Measurements from ENCODE around the gene SLC16A3.

The SLC16A3 gene

DNA sequence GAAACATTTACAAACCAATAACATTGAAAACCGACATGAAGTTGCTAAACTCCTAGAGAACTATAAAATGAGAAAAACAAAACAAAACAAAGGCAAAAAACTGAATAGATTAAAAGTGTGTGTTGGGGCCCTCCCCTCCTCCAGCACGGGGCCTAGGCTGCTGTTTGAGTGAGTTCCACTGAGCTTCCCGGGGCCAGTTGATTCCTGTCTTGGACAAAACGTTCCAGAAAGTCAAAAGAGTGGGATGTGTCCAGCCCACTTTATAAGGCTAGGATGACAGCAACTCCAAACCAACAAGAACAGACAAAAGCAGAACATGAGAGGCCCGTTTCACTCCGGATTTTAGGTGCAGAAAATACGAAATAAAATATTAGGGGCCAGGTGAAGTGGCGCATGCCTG, 56.3 kb downstream of the SLC16A3 start (continued):
- TF ChIP-seq, protein P1, sequence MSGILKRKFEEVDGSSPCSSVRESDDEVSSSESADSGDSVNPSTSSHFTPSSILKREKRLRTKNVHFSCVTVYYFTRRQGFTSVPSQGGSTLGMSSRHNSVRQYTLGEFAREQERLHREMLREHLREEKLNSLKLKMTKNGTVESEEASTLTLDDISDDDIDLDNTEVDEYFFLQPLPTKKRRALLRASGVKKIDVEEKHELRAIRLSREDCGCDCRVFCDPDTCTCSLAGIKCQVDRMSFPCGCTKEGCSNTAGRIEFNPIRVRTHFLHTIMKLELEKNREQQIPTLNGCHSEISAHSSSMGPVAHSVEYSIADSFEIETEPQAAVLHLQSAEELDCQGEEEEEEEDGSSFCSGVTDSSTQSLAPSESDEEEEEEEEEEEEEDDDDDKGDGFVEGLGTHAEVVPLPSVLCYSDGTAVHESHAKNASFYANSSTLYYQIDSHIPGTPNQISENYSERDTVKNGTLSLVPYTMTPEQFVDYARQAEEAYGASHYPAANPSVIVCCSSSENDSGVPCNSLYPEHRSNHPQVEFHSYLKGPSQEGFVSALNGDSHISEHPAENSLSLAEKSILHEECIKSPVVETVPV (CRISPR knock-in tag; IDR thresholded peaks at IDR 0.05): no peak
- TF ChIP-seq ZNF70 (CRISPR knock-in tag; IDR thresholded peaks at IDR 0.05): no peak
- TF ChIP-seq, protein P2, sequence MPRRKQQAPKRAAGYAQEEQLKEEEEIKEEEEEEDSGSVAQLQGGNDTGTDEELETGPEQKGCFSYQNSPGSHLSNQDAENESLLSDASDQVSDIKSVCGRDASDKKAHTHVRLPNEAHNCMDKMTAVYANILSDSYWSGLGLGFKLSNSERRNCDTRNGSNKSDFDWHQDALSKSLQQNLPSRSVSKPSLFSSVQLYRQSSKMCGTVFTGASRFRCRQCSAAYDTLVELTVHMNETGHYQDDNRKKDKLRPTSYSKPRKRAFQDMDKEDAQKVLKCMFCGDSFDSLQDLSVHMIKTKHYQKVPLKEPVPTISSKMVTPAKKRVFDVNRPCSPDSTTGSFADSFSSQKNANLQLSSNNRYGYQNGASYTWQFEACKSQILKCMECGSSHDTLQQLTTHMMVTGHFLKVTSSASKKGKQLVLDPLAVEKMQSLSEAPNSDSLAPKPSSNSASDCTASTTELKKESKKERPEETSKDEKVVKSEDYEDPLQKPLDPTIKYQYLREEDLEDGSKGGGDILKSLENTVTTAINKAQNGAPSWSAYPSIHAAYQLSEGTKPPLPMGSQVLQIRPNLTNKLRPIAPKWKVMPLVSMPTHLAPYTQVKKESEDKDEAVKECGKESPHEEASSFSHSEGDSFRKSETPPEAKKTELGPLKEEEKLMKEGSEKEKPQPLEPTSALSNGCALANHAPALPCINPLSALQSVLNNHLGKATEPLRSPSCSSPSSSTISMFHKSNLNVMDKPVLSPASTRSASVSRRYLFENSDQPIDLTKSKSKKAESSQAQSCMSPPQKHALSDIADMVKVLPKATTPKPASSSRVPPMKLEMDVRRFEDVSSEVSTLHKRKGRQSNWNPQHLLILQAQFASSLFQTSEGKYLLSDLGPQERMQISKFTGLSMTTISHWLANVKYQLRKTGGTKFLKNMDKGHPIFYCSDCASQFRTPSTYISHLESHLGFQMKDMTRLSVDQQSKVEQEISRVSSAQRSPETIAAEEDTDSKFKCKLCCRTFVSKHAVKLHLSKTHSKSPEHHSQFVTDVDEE (CRISPR knock-in tag; IDR thresholded peaks at IDR 0.05): no peak
- TF ChIP-seq SNAI2 (CRISPR knock-in tag; IDR thresholded peaks at IDR 0.05): no peak
- no peak for TF ChIP-seq ZNF8 (CRISPR knock-in tag; IDR thresholded peaks at IDR 0.05)
- TF ChIP-seq TOX (CRISPR knock-in tag; IDR thresholded peaks at IDR 0.05; ENCODE audit: borderline replicate concordance): no peak

DNA sequence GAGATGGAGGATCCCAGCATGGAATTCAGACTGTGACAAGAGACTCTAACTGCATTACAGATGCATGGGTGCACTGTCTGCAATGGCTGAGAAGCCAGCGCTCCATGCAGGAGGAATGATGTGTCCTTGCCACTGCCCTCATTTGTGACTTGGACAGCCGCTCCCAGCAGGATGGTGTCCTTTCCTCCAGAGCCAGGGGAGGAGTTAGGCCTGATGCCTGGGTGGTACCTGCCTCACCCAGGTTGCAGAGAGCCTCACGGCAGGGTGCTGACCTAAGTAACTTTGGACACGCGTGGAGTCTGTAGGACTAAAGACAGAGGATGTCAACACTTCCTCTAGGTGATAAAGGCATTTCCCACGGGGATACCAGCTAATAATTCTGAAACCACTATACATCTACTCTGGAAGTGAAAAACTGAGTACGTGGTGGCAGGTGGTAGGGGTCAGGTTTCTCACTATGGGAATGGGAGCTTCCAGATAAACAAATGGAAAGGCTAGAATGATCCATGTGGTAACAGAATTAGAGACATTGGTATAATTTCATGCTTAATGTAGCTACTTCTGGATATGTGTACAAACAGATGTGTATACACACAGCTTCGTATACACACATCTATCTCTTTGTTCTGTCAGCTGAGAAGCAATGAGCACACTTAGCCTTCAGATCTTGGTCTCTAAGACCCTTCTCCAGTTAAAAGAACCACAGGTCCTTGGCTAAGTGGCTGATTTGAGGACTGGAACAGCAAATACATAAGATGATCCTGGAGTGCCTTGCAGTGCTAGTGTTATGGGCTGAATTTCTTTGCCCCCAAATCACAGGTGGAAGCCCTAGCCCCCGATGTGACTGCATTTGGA, 58.4 kb downstream of the SLC16A3 start:
- no peak for ATAC-seq
- TF ChIP-seq RARB (CRISPR knock-in tag; IDR thresholded peaks at IDR 0.05) (no peak), CSDC2 (CRISPR knock-in tag; IDR thresholded peaks at IDR 0.05) (no peak), BACH2 (CRISPR knock-in tag; IDR thresholded peaks at IDR 0.05; ENCODE audit: borderline replicate concordance) (no peak)

DNA sequence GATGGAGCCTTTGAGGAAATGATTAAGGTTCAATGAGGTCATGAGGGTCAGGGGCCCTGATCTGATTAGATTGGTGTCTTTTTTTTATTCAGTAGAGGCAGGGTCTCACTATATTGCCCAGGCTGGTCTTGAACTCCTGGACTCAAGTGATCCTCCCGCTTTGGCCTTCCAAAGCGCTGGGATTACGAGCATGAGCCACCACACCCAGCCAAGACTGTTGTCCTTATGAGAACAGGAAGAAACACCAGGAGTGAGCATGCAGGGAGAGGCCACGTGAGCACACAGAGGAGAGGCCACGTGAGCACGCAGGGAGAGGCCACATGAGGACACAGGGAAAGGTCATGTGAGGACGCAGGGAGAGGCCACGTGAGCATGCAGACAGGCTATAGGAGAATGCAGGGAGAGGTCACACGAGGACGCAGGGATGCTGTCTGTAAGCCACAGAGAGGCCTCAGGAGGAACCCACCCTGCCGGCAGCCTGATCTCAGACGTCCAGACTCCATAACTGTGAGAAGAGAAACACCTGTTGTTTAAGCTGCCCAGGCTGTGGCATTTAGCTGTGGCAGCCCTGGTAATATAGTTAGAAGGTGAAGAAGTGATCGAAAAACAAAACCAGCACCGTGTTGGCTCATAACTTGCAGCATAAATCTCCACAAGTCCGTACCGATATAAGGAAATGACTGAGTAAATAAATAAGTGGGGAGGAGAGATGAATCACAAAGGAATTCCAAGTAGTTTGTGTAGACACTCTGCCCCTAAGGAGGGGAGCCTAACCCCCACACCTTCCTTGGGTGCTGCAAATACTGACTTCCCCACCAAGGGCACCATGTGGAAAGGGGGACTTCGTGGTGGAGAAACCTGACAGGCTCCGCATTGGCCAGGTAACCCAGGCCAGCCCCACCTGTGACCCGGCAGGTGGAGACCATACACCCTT, 59.3 kb downstream of the SLC16A3 start:
- TF ChIP-seq, protein P1 (CRISPR knock-in tag; IDR thresholded peaks at IDR 0.05): no peak
- TF ChIP-seq ISL1 (CRISPR knock-in tag; IDR thresholded peaks at IDR 0.05) (no peak), SNAI2 (CRISPR knock-in tag; IDR thresholded peaks at IDR 0.05) (no peak), ZFP3 (CRISPR knock-in tag; IDR thresholded peaks at IDR 0.05) (no peak), ARNTL (CRISPR knock-in tag; IDR thresholded peaks at IDR 0.05; ENCODE audit: borderline replicate concordance, low read depth) (no peak), ZNF8 (CRISPR knock-in tag; IDR thresholded peaks at IDR 0.05) (no peak), ESRRG (CRISPR knock-in tag; IDR thresholded peaks at IDR 0.05) (no peak), ZNF565 (CRISPR knock-in tag; conservative IDR thresholded peaks at IDR 0.05; ENCODE audit: low read depth) (no peak), RARB (CRISPR knock-in tag; IDR thresholded peaks at IDR 0.05) (no peak), GLIS3 (CRISPR knock-in tag; IDR thresholded peaks at IDR 0.05) (no peak), TOX (CRISPR knock-in tag; IDR thresholded peaks at IDR 0.05; ENCODE audit: borderline replicate concordance) (no peak), ZFP30 (CRISPR knock-in tag; IDR thresholded peaks at IDR 0.05) (no peak), OSR1 (CRISPR knock-in tag; IDR thresholded peaks at IDR 0.05) (no peak)
- TF ChIP-seq, protein P2 (CRISPR knock-in tag; IDR thresholded peaks at IDR 0.05): no peak
- TF ChIP-seq, protein P3, sequence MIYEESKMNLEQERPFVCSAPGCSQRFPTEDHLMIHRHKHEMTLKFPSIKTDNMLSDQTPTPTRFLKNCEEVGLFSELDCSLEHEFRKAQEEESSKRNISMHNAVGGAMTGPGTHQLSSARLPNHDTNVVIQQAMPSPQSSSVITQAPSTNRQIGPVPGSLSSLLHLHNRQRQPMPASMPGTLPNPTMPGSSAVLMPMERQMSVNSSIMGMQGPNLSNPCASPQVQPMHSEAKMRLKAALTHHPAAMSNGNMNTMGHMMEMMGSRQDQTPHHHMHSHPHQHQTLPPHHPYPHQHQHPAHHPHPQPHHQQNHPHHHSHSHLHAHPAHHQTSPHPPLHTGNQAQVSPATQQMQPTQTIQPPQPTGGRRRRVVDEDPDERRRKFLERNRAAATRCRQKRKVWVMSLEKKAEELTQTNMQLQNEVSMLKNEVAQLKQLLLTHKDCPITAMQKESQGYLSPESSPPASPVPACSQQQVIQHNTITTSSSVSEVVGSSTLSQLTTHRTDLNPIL (CRISPR knock-in tag; IDR thresholded peaks at IDR 0.05; ENCODE audit: low read depth): no peak
- TF ChIP-seq, protein P4, sequence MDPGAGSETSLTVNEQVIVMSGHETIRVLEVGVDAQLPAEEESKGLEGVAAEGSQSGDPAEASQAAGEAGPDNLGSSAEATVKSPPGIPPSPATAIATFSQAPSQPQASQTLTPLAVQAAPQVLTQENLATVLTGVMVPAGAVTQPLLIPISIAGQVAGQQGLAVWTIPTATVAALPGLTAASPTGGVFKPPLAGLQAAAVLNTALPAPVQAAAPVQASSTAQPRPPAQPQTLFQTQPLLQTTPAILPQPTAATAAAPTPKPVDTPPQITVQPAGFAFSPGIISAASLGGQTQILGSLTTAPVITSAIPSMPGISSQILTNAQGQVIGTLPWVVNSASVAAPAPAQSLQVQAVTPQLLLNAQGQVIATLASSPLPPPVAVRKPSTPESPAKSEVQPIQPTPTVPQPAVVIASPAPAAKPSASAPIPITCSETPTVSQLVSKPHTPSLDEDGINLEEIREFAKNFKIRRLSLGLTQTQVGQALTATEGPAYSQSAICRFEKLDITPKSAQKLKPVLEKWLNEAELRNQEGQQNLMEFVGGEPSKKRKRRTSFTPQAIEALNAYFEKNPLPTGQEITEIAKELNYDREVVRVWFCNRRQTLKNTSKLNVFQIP (CRISPR knock-in tag; IDR thresholded peaks at IDR 0.05; ENCODE audit: borderline replicate concordance, low read depth): no peak
- no peak for ATAC-seq
